ENCODE data around the gene UFSP1. TPM values are rescaled to one million over a fixed set of nuclear protein-coding genes. Genes with fewer than 3 reads are reported as not detected.

UFSP1 gene
- total and polyA plus RNA-seq, 2 donors from 2014 or later = 3.4 to 3.8 TPM

DNA sequence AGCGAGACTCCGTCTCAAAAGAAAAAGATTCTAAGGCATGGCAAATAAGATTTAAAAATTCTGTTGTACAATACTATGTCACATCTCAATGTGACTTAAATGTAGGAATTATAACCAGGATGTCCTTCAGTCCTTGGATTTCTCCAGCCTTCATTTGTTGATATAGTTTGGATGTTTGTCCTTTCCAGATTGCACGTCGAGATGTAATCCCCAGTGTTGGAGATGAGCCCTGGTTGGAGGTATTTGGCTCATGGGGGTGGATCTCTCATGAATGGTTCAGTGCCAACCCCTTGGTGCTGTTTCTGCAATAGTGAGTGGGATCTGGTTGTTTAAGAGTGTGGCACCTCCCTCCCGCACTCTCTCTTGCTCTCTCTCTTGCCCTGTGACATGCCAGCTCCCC, 19.0 kb upstream of the UFSP1 start:
- no peaks in the 10 kb centered on the region for H3K27me3 ChIP-seq (ENCODE audit: control insufficient read depth, insufficient read depth, low read length)
- DNase-seq (no peak), FAIRE-seq (no peak)
- H3K9me3 ChIP-seq (ENCODE audit: control insufficient read depth in 2 of 3, insufficient read depth in 1 of 3, low read length in 3 of 3) = no peaks in the 10 kb centered on the region
- no peaks in the 10 kb centered on the region for H3K4me1 ChIP-seq (ENCODE audit: control insufficient read depth in 2 of 3, insufficient read depth in 2 of 3, low read depth in 1 of 3, low read length in 3 of 3)
- H3K4me3 ChIP-seq (ENCODE audit: low read length in 3 of 3) = no peak overlapping the region
- H3K27ac ChIP-seq (ENCODE audit: low read depth in 2 of 2, low read length in 2 of 2) = no peak overlapping the region
- H3K36me3 ChIP-seq (ENCODE audit: control insufficient read depth in 2 of 3, insufficient read depth in 3 of 3, low read length in 3 of 3) = no peaks in the 10 kb centered on the region
- TF ChIP-seq, protein P1, sequence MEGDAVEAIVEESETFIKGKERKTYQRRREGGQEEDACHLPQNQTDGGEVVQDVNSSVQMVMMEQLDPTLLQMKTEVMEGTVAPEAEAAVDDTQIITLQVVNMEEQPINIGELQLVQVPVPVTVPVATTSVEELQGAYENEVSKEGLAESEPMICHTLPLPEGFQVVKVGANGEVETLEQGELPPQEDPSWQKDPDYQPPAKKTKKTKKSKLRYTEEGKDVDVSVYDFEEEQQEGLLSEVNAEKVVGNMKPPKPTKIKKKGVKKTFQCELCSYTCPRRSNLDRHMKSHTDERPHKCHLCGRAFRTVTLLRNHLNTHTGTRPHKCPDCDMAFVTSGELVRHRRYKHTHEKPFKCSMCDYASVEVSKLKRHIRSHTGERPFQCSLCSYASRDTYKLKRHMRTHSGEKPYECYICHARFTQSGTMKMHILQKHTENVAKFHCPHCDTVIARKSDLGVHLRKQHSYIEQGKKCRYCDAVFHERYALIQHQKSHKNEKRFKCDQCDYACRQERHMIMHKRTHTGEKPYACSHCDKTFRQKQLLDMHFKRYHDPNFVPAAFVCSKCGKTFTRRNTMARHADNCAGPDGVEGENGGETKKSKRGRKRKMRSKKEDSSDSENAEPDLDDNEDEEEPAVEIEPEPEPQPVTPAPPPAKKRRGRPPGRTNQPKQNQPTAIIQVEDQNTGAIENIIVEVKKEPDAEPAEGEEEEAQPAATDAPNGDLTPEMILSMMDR (IDR thresholded peaks at IDR 0.05; ENCODE audit: borderline replicate concordance, extremely low read depth, insufficient read depth) = no peak
- intact Hi-C loops (cut with DNase I) = no loop called here
- no peak overlapping the region for H3K9ac ChIP-seq (ENCODE audit: low read length in 3 of 3)

DNA sequence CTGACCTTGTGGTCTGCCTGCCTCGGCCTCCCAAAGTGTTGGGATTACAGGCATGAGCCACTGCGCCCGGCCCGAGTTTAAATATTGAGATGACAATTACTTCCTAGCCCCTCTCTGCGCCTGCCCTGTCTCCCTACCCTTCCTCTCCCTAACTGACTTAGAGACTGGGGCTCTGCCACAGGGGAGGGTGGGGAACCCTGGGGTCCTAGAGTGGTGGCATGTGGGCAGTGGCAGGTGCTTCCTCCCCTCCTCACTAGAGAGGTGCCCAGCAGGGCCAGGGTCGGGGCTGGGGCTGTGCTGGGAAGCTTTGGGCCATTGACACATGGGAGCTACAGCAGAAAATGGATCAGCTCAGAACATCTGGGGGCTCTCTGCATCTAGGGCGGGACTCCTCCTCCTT, 13.1 kb upstream of the UFSP1 start:
- peak in 1 of 5 donors; percentile 18 for DNase-seq
- no peaks in the 10 kb centered on the region for H3K9me3 ChIP-seq (ENCODE audit: control insufficient read depth in 2 of 3, insufficient read depth in 1 of 3, low read length in 3 of 3)
- H3K4me3 ChIP-seq (ENCODE audit: low read length in 3 of 3) = no peak overlapping the region
- no peaks in the 10 kb centered on the region for H3K4me1 ChIP-seq (ENCODE audit: control insufficient read depth in 2 of 3, insufficient read depth in 2 of 3, low read depth in 1 of 3, low read length in 3 of 3)
- no peak for FAIRE-seq
- no peak overlapping the region for H3K9ac ChIP-seq (ENCODE audit: low read length in 3 of 3)
- no peaks in the 10 kb centered on the region for H3K27me3 ChIP-seq (ENCODE audit: control insufficient read depth, insufficient read depth, low read length)
- no peak overlapping the region for H3K27ac ChIP-seq (ENCODE audit: low read depth in 2 of 2, low read length in 2 of 2)
- intact Hi-C loops (cut with DNase I) = no loop called here
- H3K36me3 ChIP-seq (ENCODE audit: control insufficient read depth in 2 of 3, insufficient read depth in 3 of 3, low read length in 3 of 3) = no peaks in the 10 kb centered on the region
- TF ChIP-seq, protein P1 (IDR thresholded peaks at IDR 0.05; ENCODE audit: borderline replicate concordance, extremely low read depth, insufficient read depth) = no peak

DNA sequence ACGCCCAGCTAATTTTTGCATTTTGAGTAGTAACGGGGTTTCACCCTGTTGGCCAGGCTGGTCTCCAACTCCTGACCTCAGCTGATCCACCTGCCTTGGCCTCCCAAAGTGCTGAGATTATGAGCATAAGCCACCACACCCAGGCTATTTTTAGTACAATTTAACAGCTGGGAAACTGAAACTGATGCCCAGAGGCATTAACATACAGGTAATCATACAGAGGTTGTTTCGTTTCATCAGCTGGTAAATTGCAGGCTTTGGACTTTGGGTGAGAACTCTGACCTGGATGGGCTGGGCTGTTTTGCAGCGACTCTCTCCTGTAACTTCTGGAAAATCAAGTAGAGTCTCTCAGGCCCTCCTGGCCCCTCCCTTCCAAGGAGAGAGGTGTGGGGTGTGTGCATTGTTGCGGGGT, 12.4 kb upstream of the UFSP1 start:
- FAIRE-seq (no peak), DNase-seq (no peak)
- Histone ChIP-seq H3K9ac (ENCODE audit: low read length in 3 of 3) (no peak overlapping the region), H3K27ac (ENCODE audit: low read depth in 2 of 2, low read length in 2 of 2) (no peak overlapping the region), H3K9me3 (ENCODE audit: control insufficient read depth in 2 of 3, insufficient read depth in 1 of 3, low read length in 3 of 3) (no peaks in the 10 kb centered on the region), H3K36me3 (ENCODE audit: control insufficient read depth in 2 of 3, insufficient read depth in 3 of 3, low read length in 3 of 3) (no peaks in the 10 kb centered on the region), H3K4me3 (ENCODE audit: low read length in 3 of 3) (no peak overlapping the region), H3K27me3 (ENCODE audit: control insufficient read depth, insufficient read depth, low read length) (no peaks in the 10 kb centered on the region), H3K4me1 (ENCODE audit: control insufficient read depth in 2 of 3, insufficient read depth in 2 of 3, low read depth in 1 of 3, low read length in 3 of 3) (no peaks in the 10 kb centered on the region)
- intact Hi-C loops (cut with DNase I) = no loop called here
- TF ChIP-seq, protein P1 (IDR thresholded peaks at IDR 0.05; ENCODE audit: borderline replicate concordance, extremely low read depth, insufficient read depth) = no peak

DNA sequence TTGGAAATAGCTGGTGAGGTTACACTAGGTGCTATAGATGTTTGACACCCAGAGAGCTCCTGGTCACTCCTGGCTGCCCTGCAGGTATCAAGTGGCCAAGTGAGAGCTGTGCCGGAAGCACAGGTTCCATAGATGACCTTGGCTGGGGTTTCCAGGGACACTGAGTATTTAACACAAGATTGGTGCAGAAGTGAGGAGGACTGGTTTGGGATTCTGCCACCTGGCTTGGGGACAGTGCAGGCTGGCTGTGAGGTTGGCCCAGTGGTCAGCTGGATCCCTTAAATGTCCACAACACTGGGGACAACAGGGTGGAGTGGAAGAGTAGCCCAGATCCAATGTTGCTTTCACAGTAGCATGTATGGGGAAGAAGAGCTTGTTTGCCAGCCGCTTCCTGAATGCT, 11.5 kb upstream of the UFSP1 start:
- TF ChIP-seq, protein P1 (IDR thresholded peaks at IDR 0.05; ENCODE audit: borderline replicate concordance, extremely low read depth, insufficient read depth) = no peak
- DNase-seq = no peak
- intact Hi-C loops (cut with DNase I) = no loop called here
- H3K36me3 ChIP-seq (ENCODE audit: control insufficient read depth in 2 of 3, insufficient read depth in 3 of 3, low read length in 3 of 3) = no peaks in the 10 kb centered on the region
- H3K9ac ChIP-seq (ENCODE audit: low read length in 3 of 3) = no peak overlapping the region
- no peak overlapping the region for H3K27ac ChIP-seq (ENCODE audit: low read depth in 2 of 2, low read length in 2 of 2)
- peaks cover 0 to 5% (median 0%) of the 10 kb centered on the region in 3 donors for H3K4me1 ChIP-seq (ENCODE audit: control insufficient read depth in 2 of 3, insufficient read depth in 2 of 3, low read depth in 1 of 3, low read length in 3 of 3)
- H3K27me3 ChIP-seq (ENCODE audit: control insufficient read depth, insufficient read depth, low read length) = peaks cover 4% of the 10 kb centered on the region
- FAIRE-seq = no peak
- H3K4me3 ChIP-seq (ENCODE audit: low read length in 3 of 3) = no peak overlapping the region
- no peaks in the 10 kb centered on the region for H3K9me3 ChIP-seq (ENCODE audit: control insufficient read depth in 2 of 3, insufficient read depth in 1 of 3, low read length in 3 of 3)

Measured in kidney (tissue), 14 donors.